Bronchial smooth muscle cell (primary cell): ENCODE data around the gene CFHR3. TPM values are rescaled to one million over a fixed set of nuclear protein-coding genes. Genes with fewer than 3 reads are reported as not detected.

Experiments
- total RNA-seq: library from RNA; depleted of rRNA; stranded (reverse); fragments of >200 nt; gene quantifications from 2 replicates; pipeline ENCODE4 v1.2.1, GENCODE V29; 2014

The CFHR3 gene
- not detected in 2 replicates for total RNA-seq

GRCh38 chr1:196774603-196775002, at the start of gene CFHR3:
Gene CFHR3, plus strand, starts transcription at chr1:196774840. Its CDS starts 47 bp downstream, at chr1:196774887.

GRCh38 chr1:196819531-196819930, 44.9 kb downstream of the CFHR3 start, which contains the start of gene CFHR1:
Gene CFHR1, plus strand, starts transcription at chr1:196819731. Its CDS starts 114 bp downstream, at chr1:196819845.

Other genes starting within 250 kb of the CFHR3 start
- 1.7 and 1.9 TPM in 2 replicates for gene KCNT2, start 166.4 kb upstream of the CFHR3 start, total RNA-seq
- gene CFH, start 122.8 kb upstream of the CFHR3 start, total RNA-seq: 119 and 157 TPM in 2 replicates
- gene CFHR1, start 44.9 kb downstream of the CFHR3 start, total RNA-seq: 0.16 and 0.26 TPM in 2 replicates
- gene CFHR4, start 113.2 kb downstream of the CFHR3 start, total RNA-seq: not detected in 2 replicates
- gene CFHR2, start 168.9 kb downstream of the CFHR3 start, total RNA-seq: not detected in 2 replicates
- gene CFHR5, start 202.7 kb downstream of the CFHR3 start, total RNA-seq: not detected in 2 replicates